WTC11 (cell line): Measurements from ENCODE around the gene ANKRD53. TPM values are rescaled to one million over a fixed set of nuclear protein-coding genes. Genes with fewer than 3 reads are reported as not detected.

Experiments used
- CTCF ChIP-seq: fragments of 200-600 bp; IDR thresholded peaks from 2 replicates; pipeline ENCODE4 v1.8.0; 2022; ENCODE audit warnings: antibody characterized with exemption
- ELF4 ChIP-seq: sonication (generic); formaldehyde crosslinking; IDR thresholded peaks from 2 replicates; pipeline ENCODE4 v1.8.1; 2022; ENCODE audit warnings: low read depth, mild to moderate bottlenecking, moderate library complexity, missing genetic modification reagents
- ESRRA ChIP-seq: sonication (generic); formaldehyde crosslinking; IDR thresholded peaks from 2 replicates; pipeline ENCODE4 v1.8.1; 2022; ENCODE audit warnings: mild to moderate bottlenecking, missing genetic modification reagents, borderline replicate concordance
- ETV6 ChIP-seq: sonication (generic); formaldehyde crosslinking; IDR thresholded peaks from 2 replicates; pipeline ENCODE4 v1.8.1; 2022; ENCODE audit warnings: mild to moderate bottlenecking, missing genetic modification reagents
- GABPB1 ChIP-seq: sonication (generic); formaldehyde crosslinking; IDR thresholded peaks from 2 replicates; pipeline ENCODE4 v1.8.1; 2023; ENCODE audit warnings: mild to moderate bottlenecking, missing genetic modification reagents
- GTF2I ChIP-seq: fragments of 250-450 bp; sonication (Bioruptor Pico); conservative IDR thresholded peaks from 2 replicates; pipeline ENCODE4 v1.4.0; 2021; ENCODE audit warnings: mild to moderate bottlenecking
- HMGA2 ChIP-seq: fragments of 250-450 bp; sonication (Bioruptor Pico); IDR thresholded peaks from 2 replicates; pipeline ENCODE4 v1.4.0; 2021; ENCODE audit warnings: mild to moderate bottlenecking, moderate library complexity
- HMGXB4 ChIP-seq: sonication (generic); formaldehyde crosslinking; IDR thresholded peaks from 2 replicates; pipeline ENCODE4 v1.8.1; 2023; ENCODE audit warnings: mild to moderate bottlenecking, moderate library complexity, missing genetic modification reagents
- IRF2 ChIP-seq: sonication (generic); formaldehyde crosslinking; IDR thresholded peaks from 2 replicates; pipeline ENCODE4 v1.8.0; 2022; ENCODE audit warnings: low read depth, missing genetic modification reagents, borderline replicate concordance
- JAZF1 ChIP-seq: fragments of 250-450 bp; sonication (Bioruptor Pico); IDR thresholded peaks from 2 replicates; pipeline ENCODE4 v1.9.0; 2021; ENCODE audit warnings: moderate library complexity, mild to moderate bottlenecking, inconsistent platforms
- JUN ChIP-seq: sonication (generic); formaldehyde crosslinking; IDR thresholded peaks from 2 replicates; pipeline ENCODE4 v1.8.0; 2023; ENCODE audit warnings: mild to moderate bottlenecking, missing genetic modification reagents
- MLX ChIP-seq: sonication (generic); formaldehyde crosslinking; IDR thresholded peaks from 2 replicates; pipeline ENCODE4 v1.8.1; 2023; ENCODE audit warnings: mild to moderate bottlenecking, missing genetic modification reagents, moderate library complexity
- MXD4 ChIP-seq: fragments of 250-450 bp; sonication (Bioruptor Pico); IDR thresholded peaks from 2 replicates; pipeline ENCODE4 v1.8.0; 2021; ENCODE audit warnings: mild to moderate bottlenecking, moderate library complexity, borderline replicate concordance
- NFYB ChIP-seq: sonication (generic); formaldehyde crosslinking; conservative IDR thresholded peaks from 2 replicates; pipeline ENCODE4 v1.8.0; 2022; ENCODE audit warnings: low read depth, missing genetic modification reagents
- RORB ChIP-seq: fragments of 250-450 bp; sonication (Bioruptor Pico); IDR thresholded peaks from 2 replicates; pipeline ENCODE4 v1.9.0; 2021; ENCODE audit warnings: mild to moderate bottlenecking
- SMAD3 ChIP-seq: sonication (generic); formaldehyde crosslinking; IDR thresholded peaks from 2 replicates; pipeline ENCODE4 v1.8.0; 2022; ENCODE audit warnings: missing genetic modification reagents, mild to moderate bottlenecking, borderline replicate concordance
- TCF7 ChIP-seq: sonication (generic); formaldehyde crosslinking; IDR thresholded peaks from 2 replicates; pipeline ENCODE4 v1.8.0; 2022; ENCODE audit warnings: mild to moderate bottlenecking, low read depth, missing genetic modification reagents, moderate library complexity
- ZMAT4 ChIP-seq: fragments of 250-450 bp; sonication (Bioruptor Pico); IDR thresholded peaks from 2 replicates; pipeline ENCODE4 v1.9.0; 2021; ENCODE audit warnings: mild to moderate bottlenecking
- ZNF416 ChIP-seq: fragments of 250-450 bp; sonication (Bioruptor Pico); IDR thresholded peaks from 2 replicates; pipeline ENCODE4 v1.9.0; 2021; ENCODE audit warnings: mild to moderate bottlenecking, inconsistent platforms
- ZNF423 ChIP-seq: fragments of 250-450 bp; sonication (Bioruptor Pico); IDR thresholded peaks from 2 replicates; pipeline ENCODE4 v2.1.2; 2022; ENCODE audit warnings: mild to moderate bottlenecking, moderate library complexity
- total RNA-seq: library from RNA; stranded (reverse); gene quantifications from 3 replicates; pipeline ENCODE4 v1.2.3, GENCODE V29; 2021
- TF ChIP-seq, protein P1 (sequence below): sonication (generic); formaldehyde crosslinking; IDR thresholded peaks from 2 replicates; pipeline ENCODE4 v1.8.1; 2022; ENCODE audit warnings: low read depth, missing genetic modification reagents, borderline replicate concordance
- TF ChIP-seq, protein P2 (sequence below): sonication (generic); formaldehyde crosslinking; IDR thresholded peaks from 2 replicates; pipeline ENCODE4 v1.8.1; 2022; ENCODE audit warnings: mild to moderate bottlenecking, moderate library complexity, missing genetic modification reagents
- TF ChIP-seq, protein P3 (sequence below): sonication (generic); formaldehyde crosslinking; conservative IDR thresholded peaks from 2 replicates; pipeline ENCODE4 v1.8.1; 2023; ENCODE audit warnings: mild to moderate bottlenecking, low read depth, missing genetic modification reagents, moderate library complexity
- TF ChIP-seq, protein P4 (sequence below): sonication (generic); formaldehyde crosslinking; IDR thresholded peaks from 2 replicates; pipeline ENCODE4 v1.8.0; 2023; ENCODE audit warnings: missing genetic modification reagents
- TF ChIP-seq, protein P5 (sequence below): fragments of 250-450 bp; sonication (Bioruptor Pico); conservative IDR thresholded peaks from 2 replicates; pipeline ENCODE4 v1.9.0; 2021; ENCODE audit warnings: mild to moderate bottlenecking

The ANKRD53 gene
- total RNA-seq, 1 experiment from 2014 or later, result 0.81 TPM

DNA sequence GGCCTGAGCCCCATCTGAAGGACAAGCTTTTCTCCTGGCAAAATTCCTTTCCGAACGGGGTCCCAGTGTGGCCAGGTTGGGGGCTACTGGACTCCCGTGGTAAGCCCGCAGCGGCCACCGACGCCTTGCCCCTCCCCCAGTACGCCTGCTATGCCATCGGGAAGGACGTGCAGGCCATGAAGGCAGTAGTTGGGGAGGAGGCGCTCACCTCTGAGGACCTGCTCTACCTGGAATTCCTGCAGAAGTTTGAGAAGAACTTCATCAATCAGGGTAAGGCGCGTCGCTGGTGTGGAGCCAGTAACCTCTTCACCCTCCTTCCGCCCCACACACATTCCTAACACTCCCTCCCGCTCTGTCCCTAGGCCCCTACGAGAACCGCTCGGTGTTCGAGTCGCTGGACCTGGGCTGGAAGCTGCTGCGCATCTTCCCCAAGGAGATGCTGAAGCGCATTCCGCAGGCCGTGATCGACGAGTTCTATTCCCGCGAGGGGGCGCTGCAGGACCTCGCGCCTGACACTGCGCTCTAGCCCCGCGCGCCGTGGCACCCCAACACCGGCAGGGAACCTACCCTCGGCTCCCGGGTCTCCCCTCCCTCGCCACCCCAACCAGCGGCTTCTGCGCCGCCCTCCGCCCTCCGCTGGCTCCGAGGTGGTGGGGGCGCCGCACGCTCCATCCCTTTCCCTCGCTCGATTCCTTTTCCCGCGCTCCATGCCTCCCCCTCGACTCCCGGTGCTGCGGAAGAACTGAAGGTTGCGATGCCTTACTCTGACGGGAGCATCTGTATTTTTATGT, 13.6 kb upstream of the ANKRD53 start (continued):
- TF ChIP-seq, protein P1, sequence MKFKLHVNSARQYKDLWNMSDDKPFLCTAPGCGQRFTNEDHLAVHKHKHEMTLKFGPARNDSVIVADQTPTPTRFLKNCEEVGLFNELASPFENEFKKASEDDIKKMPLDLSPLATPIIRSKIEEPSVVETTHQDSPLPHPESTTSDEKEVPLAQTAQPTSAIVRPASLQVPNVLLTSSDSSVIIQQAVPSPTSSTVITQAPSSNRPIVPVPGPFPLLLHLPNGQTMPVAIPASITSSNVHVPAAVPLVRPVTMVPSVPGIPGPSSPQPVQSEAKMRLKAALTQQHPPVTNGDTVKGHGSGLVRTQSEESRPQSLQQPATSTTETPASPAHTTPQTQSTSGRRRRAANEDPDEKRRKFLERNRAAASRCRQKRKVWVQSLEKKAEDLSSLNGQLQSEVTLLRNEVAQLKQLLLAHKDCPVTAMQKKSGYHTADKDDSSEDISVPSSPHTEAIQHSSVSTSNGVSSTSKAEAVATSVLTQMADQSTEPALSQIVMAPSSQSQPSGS (CRISPR knock-in tag), result no peak
- no peak for TF ChIP-seq MXD4 (CRISPR knock-in tag)
- no peak for TF ChIP-seq SMAD3 (CRISPR knock-in tag)
- TF ChIP-seq TCF7 (CRISPR knock-in tag), result no peak
- TF ChIP-seq ESRRA, result no peak
- peak; percentile 72; the same call in 1 of the 2 replicates for TF ChIP-seq ETV6 (CRISPR knock-in tag)
- no peak for TF ChIP-seq JAZF1 (CRISPR knock-in tag)
- no peak for TF ChIP-seq ZNF423 (CRISPR knock-in tag)
- TF ChIP-seq GTF2I (CRISPR knock-in tag), result no peak
- TF ChIP-seq, protein P2, sequence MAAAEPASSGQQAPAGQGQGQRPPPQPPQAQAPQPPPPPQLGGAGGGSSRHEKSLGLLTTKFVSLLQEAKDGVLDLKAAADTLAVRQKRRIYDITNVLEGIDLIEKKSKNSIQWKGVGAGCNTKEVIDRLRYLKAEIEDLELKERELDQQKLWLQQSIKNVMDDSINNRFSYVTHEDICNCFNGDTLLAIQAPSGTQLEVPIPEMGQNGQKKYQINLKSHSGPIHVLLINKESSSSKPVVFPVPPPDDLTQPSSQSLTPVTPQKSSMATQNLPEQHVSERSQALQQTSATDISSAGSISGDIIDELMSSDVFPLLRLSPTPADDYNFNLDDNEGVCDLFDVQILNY, result no peak
- TF ChIP-seq NFYB (CRISPR knock-in tag), result no peak
- TF ChIP-seq, protein P3, sequence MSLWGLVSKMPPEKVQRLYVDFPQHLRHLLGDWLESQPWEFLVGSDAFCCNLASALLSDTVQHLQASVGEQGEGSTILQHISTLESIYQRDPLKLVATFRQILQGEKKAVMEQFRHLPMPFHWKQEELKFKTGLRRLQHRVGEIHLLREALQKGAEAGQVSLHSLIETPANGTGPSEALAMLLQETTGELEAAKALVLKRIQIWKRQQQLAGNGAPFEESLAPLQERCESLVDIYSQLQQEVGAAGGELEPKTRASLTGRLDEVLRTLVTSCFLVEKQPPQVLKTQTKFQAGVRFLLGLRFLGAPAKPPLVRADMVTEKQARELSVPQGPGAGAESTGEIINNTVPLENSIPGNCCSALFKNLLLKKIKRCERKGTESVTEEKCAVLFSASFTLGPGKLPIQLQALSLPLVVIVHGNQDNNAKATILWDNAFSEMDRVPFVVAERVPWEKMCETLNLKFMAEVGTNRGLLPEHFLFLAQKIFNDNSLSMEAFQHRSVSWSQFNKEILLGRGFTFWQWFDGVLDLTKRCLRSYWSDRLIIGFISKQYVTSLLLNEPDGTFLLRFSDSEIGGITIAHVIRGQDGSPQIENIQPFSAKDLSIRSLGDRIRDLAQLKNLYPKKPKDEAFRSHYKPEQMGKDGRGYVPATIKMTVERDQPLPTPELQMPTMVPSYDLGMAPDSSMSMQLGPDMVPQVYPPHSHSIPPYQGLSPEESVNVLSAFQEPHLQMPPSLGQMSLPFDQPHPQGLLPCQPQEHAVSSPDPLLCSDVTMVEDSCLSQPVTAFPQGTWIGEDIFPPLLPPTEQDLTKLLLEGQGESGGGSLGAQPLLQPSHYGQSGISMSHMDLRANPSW (CRISPR knock-in tag), result no peak
- TF ChIP-seq RORB (CRISPR knock-in tag), result no peak
- no peak for TF ChIP-seq HMGA2 (CRISPR knock-in tag)
- TF ChIP-seq, protein P4, sequence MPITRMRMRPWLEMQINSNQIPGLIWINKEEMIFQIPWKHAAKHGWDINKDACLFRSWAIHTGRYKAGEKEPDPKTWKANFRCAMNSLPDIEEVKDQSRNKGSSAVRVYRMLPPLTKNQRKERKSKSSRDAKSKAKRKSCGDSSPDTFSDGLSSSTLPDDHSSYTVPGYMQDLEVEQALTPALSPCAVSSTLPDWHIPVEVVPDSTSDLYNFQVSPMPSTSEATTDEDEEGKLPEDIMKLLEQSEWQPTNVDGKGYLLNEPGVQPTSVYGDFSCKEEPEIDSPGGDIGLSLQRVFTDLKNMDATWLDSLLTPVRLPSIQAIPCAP (CRISPR knock-in tag), result no peak
- TF ChIP-seq CTCF, result peak; percentile 72
- TF ChIP-seq, protein P5, sequence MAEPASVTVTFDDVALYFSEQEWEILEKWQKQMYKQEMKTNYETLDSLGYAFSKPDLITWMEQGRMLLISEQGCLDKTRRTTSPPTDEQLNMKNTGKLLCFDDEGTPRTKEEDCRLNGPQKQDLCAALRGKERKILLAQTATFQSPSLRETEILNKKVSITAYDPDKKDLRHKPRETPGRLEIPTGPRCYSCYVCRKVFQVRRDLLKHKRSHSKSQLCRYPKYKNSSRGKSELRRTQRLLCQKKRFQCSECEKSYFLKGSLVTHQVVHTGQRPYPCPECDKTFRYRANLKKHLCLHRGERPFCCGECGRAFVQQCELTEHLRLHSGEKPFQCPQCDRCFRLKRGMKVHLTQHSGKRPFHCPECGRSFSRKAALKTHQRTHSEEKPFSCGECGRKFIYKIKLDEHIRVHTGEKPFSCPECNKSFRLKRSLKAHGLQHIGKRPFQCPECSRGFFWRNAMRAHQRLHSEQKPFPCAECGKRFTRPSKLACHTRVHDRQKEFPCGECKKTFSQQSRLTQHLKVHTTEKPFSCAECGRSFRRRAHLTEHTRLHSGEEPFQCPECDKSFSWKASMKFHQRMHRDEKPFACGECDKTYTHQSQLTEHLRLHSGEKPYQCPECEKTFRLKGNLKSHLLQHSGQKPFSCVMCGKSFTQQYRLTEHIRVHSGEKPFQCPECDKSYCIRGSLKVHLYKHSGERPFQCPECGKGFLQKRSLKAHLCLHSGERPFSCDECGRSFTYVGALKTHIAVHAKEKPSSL (CRISPR knock-in tag), result no peak
- no peak for TF ChIP-seq ELF4
- TF ChIP-seq JUN (CRISPR knock-in tag), result no peak
- no peak for TF ChIP-seq MLX (CRISPR knock-in tag)
- TF ChIP-seq GABPB1 (CRISPR knock-in tag), result no peak
- no peak for TF ChIP-seq ZNF416 (CRISPR knock-in tag)
- peak; percentile 75 for TF ChIP-seq HMGXB4 (CRISPR knock-in tag)
- TF ChIP-seq ZMAT4 (CRISPR knock-in tag), result no peak
- no peak for TF ChIP-seq IRF2 (CRISPR knock-in tag)
